Measurements from ENCODE around the gene SMIM12.

DNA sequence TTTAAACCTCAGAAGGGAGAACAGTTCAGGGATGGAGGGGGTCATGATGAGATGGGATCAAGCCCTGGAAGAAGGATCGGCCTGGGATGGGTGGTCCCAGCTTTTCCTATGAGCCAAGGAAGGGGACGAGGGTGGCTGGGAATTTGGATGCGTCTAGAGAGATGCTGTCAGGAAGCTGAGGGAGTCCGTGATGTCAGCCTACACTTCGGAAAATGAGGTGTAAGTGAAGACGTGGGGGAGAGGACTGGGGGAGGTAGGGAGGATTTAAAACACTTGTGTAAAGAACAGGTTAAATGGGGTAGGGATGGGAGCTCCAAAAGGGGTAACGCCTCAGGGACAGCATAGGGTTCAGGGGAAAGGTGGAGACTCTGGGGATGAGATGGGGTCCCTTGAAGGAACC is 42.4 kb upstream of the SMIM12 start:
- TF ChIP-seq, protein P1, sequence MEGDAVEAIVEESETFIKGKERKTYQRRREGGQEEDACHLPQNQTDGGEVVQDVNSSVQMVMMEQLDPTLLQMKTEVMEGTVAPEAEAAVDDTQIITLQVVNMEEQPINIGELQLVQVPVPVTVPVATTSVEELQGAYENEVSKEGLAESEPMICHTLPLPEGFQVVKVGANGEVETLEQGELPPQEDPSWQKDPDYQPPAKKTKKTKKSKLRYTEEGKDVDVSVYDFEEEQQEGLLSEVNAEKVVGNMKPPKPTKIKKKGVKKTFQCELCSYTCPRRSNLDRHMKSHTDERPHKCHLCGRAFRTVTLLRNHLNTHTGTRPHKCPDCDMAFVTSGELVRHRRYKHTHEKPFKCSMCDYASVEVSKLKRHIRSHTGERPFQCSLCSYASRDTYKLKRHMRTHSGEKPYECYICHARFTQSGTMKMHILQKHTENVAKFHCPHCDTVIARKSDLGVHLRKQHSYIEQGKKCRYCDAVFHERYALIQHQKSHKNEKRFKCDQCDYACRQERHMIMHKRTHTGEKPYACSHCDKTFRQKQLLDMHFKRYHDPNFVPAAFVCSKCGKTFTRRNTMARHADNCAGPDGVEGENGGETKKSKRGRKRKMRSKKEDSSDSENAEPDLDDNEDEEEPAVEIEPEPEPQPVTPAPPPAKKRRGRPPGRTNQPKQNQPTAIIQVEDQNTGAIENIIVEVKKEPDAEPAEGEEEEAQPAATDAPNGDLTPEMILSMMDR (IDR thresholded peaks at IDR 0.05; ENCODE audit: poor library complexity, severe bottlenecking): no peak
- no peak for TF ChIP-seq EZH2 (IDR thresholded peaks at IDR 0.05; ENCODE audit: borderline replicate concordance, insufficient read depth, low read length, poor library complexity, severe bottlenecking)
- TF ChIP-seq TAF1 (IDR thresholded peaks at IDR 0.05; ENCODE audit: low read depth): no peak

Measured in neural cell (in vitro differentiated cells).